ENCODE data around the gene PKNOX2. TPM values are rescaled to one million over a fixed set of nuclear protein-coding genes. Genes with fewer than 3 reads are reported as not detected.

The PKNOX2 gene
- total and polyA plus RNA-seq, 2 of the 4 experiments (the other 2 are of a cell fraction), result 0.72 to 2.3 TPM

GRCh38 chr11:125457814-125458343, 293.3 kb downstream of the PKNOX2 start:
- intact Hi-C loops (cut with micrococcal nuclease), result no loop called here
- H3K4me1 ChIP-seq (ENCODE audit: control insufficient read depth, insufficient read depth, low read length), result peaks cover 4% of the 10 kb centered on the region
- TF ChIP-seq MXI1 (IDR thresholded peaks at IDR 0.05; ENCODE audit: borderline replicate concordance, low read depth, low read length) (no peak), BHLHE40 (IDR thresholded peaks at IDR 0.05; ENCODE audit: low read depth, low read length) (no peak), SMC3 (IDR thresholded peaks at IDR 0.05; ENCODE audit: low read depth, low read length) (no peak), CHD1 (IDR thresholded peaks at IDR 0.05; ENCODE audit: low read depth, low read length) (no peak), POLR2A (IDR thresholded peaks at IDR 0.05; ENCODE audit: low read depth, low read length) (no peak), ELK1 (IDR thresholded peaks at IDR 0.05; ENCODE audit: borderline replicate concordance, low read depth, low read length) (no peak), CEBPB (IDR thresholded peaks at IDR 0.05; ENCODE audit: low read depth, low read length) (no peak), RCOR1 (IDR thresholded peaks at IDR 0.05; ENCODE audit: insufficient replicate concordance, low read length) (no peak), RAD21 (IDR thresholded peaks at IDR 0.05; ENCODE audit: low read length) (no peak), CTCF (conservative IDR thresholded peaks at IDR 0.05; ENCODE audit: low read depth, low read length) (no peak), FOS (IDR thresholded peaks at IDR 0.05; ENCODE audit: low read depth, low read length) (no peak), MAZ (IDR thresholded peaks at IDR 0.05; ENCODE audit: borderline replicate concordance, low read depth, low read length) (no peak), MAFK (IDR thresholded peaks at IDR 0.05; ENCODE audit: low read depth, low read length) (no peak; the same call in 1 of the 2 replicates), NFE2L2 (IDR thresholded peaks at IDR 0.05; ENCODE audit: low read depth, low read length) (no peak), RFX5 (IDR thresholded peaks at IDR 0.05; ENCODE audit: low read depth, low read length) (no peak)

More at GRCh38 chr11:125457814-125458343, 293.3 kb downstream of the PKNOX2 start:
- H2BK120ac ChIP-seq (ENCODE audit: low read depth, low read length), result no peak overlapping the region
- H4K20me1 ChIP-seq (ENCODE audit: insufficient read depth, low read length), result no peaks in the 10 kb centered on the region
- H4K5ac ChIP-seq (ENCODE audit: low read depth, low read length), result peak overlapping the region; percentile 56; the same call in 1 of the 2 replicates
- no peak overlapping the region for H2AK5ac ChIP-seq (ENCODE audit: low read depth, low read length)
- H2BK5ac ChIP-seq (ENCODE audit: low read depth, low read length, poor library complexity, severe bottlenecking), result no peak overlapping the region
- H3K4me3 ChIP-seq (ENCODE audit: insufficient read depth, low read depth, low read length), result no peak overlapping the region
- H2BK20ac ChIP-seq (ENCODE audit: low read depth, low read length), result no peak overlapping the region
- no peaks in the 10 kb centered on the region; the same call in 1 of the 2 replicates for H3K9me1 ChIP-seq (ENCODE audit: insufficient read depth, low read length)
- H3K36me3 ChIP-seq (ENCODE audit: control insufficient read depth, insufficient read depth, low read length), result peaks cover 5% of the 10 kb centered on the region; the same call in 1 of the 2 replicates
- H2AK9ac ChIP-seq (replicated peaks; ENCODE audit: low read depth, low read length, poor library complexity), result no peak overlapping the region
- DNase-seq (peak; percentile 81), ATAC-seq (ENCODE audit: low read depth) (peak; percentile 99)
- peak overlapping the region; percentile 52; the same call in 1 of the 2 replicates for H3K23ac ChIP-seq (ENCODE audit: low read depth, low read length)
- dilution Hi-C loops (cut with HindIII; ENCODE audit: low sequenced_read_pairs, unreplicated experiment) (no loop called here), in situ Hi-C loops (cut with MboI; ENCODE audit: low sequenced_read_pairs) (no loop called here)
- H2BK15ac ChIP-seq (ENCODE audit: low read depth, low read length), result no peak overlapping the region
- H4K8ac ChIP-seq (ENCODE audit: low read depth in 2 of 2, low read length in 2 of 2), result peak overlapping the region in 1 of 2 experiments; percentile 32; a peak in 1 of 4 replicates
- CTCF ChIA-PET, result interaction anchor here (1.1 kb wide), 1 partner anchor 30 kb away, joined by 3 read pairs; no protein-coding TSS in a partner anchor
- H3K4ac ChIP-seq (ENCODE audit: low read depth, low read length), result no peak overlapping the region
- no peaks in the 10 kb centered on the region for H3K27me3 ChIP-seq (ENCODE audit: control insufficient read depth, insufficient read depth, low read length)
- H4K91ac ChIP-seq (ENCODE audit: insufficient read depth, low read depth, low read length), result no peak overlapping the region
- peak overlapping the region; percentile 64 for H3K4me2 ChIP-seq (ENCODE audit: low read depth, low read length)
- 0 out of 2 replicates have a peak overlapping the region, but pooled peaks have one; percentile 39 for H3K56ac ChIP-seq (ENCODE audit: extremely low read depth, insufficient read depth, low read length)
- POLR2A ChIA-PET (ENCODE audit: unreplicated experiment), result no interaction called here
- no TSS peak for BruUV-seq (replicated peaks)
- WGBS, 2 experiments (ENCODE audit: extremely low coverage in 2 of 2, insufficient read length in 1 of 2), result 36% methylated on average over 7 of the region's 12 CpGs; no CpG with 5 or more reads in 1 of the 2 experiments
- H3K18ac ChIP-seq (ENCODE audit: low read depth, low read length), result no peak overlapping the region
- H3K27ac ChIP-seq (ENCODE audit: insufficient read depth, low read length), result peak overlapping the region; percentile 58; the same call in 1 of the 2 replicates
- H3K9me3 ChIP-seq (ENCODE audit: control insufficient read depth, insufficient read depth, low read length), result no peaks in the 10 kb centered on the region
- peak overlapping the region; percentile 24; the same call in 1 of the 2 replicates for H3K9ac ChIP-seq (ENCODE audit: low read depth, low read length)
- no peaks in the 10 kb centered on the region for H3K79me1 ChIP-seq (ENCODE audit: low read depth in 1 of 2, low read length in 2 of 2)
- 0 out of 2 replicates have a peak overlapping the region, but pooled peaks have one; percentile 25 for H3K14ac ChIP-seq (replicated peaks; ENCODE audit: low read depth, low read length)
- peak overlapping the region; percentile 83 for H2AFZ ChIP-seq (replicated peaks; ENCODE audit: low read length, poor library complexity)

Measured in IMR-90 (cell line).